ENCODE measurements around the gene PCDH9.

Gene PCDH9

DNA sequence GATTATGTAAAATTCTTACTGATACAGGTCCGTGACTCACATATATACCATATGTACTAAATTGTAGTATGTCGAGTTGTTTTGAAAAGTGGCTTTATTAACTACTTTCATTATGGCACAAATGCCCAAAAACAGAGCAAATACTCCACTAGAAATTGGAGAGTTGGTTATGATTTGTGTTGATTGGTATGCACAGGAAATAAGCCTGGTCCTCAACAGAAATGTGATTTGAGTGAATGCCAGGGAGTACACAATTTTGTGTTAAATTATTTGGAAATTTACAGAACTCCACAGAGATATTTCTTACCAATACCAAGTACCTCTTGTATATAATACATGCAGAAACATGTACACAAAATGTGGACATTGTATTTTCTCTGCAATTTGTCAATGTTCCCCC is 676.7 kb downstream of the PCDH9 start:
- Histone ChIP-seq H3K4me1 (ENCODE audit: low read length) (peaks cover 10% of the 10 kb centered on the region), H3K27me3 (ENCODE audit: low read depth, low read length) (no peaks in the 10 kb centered on the region), H4K20me1 (ENCODE audit: insufficient read depth, low read length) (no peaks in the 10 kb centered on the region), H3K9me3 (ENCODE audit: insufficient read depth, low read length) (0 out of 2 replicates have a peak, but pooled peaks cover 3% of the 10 kb centered on the region), H3K27ac (ENCODE audit: low read length) (no peak overlapping the region), H3K4me3 (ENCODE audit: low read length) (no peak overlapping the region), H3K36me3 (replicated peaks; ENCODE audit: low read depth, low read length) (peaks cover 4% of the 10 kb centered on the region), H3K9ac (ENCODE audit: low read length) (no peak overlapping the region), H3K79me2 (ENCODE audit: low read length) (no peaks in the 10 kb centered on the region), H2AFZ (ENCODE audit: low read depth, low read length) (no peak overlapping the region), H3K4me2 (ENCODE audit: low read length) (no peak overlapping the region)
- TF ChIP-seq, protein P1, sequence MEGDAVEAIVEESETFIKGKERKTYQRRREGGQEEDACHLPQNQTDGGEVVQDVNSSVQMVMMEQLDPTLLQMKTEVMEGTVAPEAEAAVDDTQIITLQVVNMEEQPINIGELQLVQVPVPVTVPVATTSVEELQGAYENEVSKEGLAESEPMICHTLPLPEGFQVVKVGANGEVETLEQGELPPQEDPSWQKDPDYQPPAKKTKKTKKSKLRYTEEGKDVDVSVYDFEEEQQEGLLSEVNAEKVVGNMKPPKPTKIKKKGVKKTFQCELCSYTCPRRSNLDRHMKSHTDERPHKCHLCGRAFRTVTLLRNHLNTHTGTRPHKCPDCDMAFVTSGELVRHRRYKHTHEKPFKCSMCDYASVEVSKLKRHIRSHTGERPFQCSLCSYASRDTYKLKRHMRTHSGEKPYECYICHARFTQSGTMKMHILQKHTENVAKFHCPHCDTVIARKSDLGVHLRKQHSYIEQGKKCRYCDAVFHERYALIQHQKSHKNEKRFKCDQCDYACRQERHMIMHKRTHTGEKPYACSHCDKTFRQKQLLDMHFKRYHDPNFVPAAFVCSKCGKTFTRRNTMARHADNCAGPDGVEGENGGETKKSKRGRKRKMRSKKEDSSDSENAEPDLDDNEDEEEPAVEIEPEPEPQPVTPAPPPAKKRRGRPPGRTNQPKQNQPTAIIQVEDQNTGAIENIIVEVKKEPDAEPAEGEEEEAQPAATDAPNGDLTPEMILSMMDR (IDR thresholded peaks at IDR 0.05; ENCODE audit: low read depth, low read length), result no peak
- TF ChIP-seq EZH2phosphoT487 (IDR thresholded peaks at IDR 0.05; ENCODE audit: low read depth), result no peak

DNA sequence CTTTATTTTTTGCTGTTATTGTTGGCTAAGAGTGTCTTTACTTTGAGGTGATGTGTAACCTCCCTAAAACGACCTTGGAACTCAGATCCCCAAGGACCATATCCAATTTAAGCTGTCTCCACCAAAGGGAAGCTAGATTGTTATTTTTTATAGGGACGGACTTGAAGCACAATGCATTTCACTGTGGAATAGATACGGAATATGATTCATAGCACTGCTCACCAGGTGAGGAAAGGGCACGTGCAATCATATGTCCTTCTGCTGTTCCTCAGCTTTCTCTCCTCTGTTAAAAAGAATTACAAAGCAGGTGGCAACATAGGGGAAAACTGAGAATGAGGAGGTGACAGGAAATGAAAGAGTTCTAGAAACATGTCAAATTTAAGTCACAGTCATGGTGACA is 679.0 kb downstream of the PCDH9 start:
- no peak overlapping the region for H2AFZ ChIP-seq (ENCODE audit: low read depth, low read length)
- H3K36me3 ChIP-seq (replicated peaks; ENCODE audit: low read depth, low read length), result peaks cover 4% of the 10 kb centered on the region
- H3K27me3 ChIP-seq (ENCODE audit: low read depth, low read length), result no peaks in the 10 kb centered on the region
- H3K4me1 ChIP-seq (ENCODE audit: low read length), result peaks cover 3% of the 10 kb centered on the region; the same call in 1 of the 2 replicates
- H3K9me3 ChIP-seq (ENCODE audit: insufficient read depth, low read length), result 0 out of 2 replicates have a peak, but pooled peaks cover 3% of the 10 kb centered on the region
- H3K79me2 ChIP-seq (ENCODE audit: low read length), result no peaks in the 10 kb centered on the region
- no peak overlapping the region for H3K4me3 ChIP-seq (ENCODE audit: low read length)
- no peak overlapping the region for H3K27ac ChIP-seq (ENCODE audit: low read length)
- no peak overlapping the region for H3K4me2 ChIP-seq (ENCODE audit: low read length)
- H3K9ac ChIP-seq (ENCODE audit: low read length), result no peak overlapping the region
- H4K20me1 ChIP-seq (ENCODE audit: insufficient read depth, low read length), result no peaks in the 10 kb centered on the region
- no peak for TF ChIP-seq EZH2phosphoT487 (IDR thresholded peaks at IDR 0.05; ENCODE audit: low read depth)
- TF ChIP-seq, protein P1 (IDR thresholded peaks at IDR 0.05; ENCODE audit: low read depth, low read length), result no peak

DNA sequence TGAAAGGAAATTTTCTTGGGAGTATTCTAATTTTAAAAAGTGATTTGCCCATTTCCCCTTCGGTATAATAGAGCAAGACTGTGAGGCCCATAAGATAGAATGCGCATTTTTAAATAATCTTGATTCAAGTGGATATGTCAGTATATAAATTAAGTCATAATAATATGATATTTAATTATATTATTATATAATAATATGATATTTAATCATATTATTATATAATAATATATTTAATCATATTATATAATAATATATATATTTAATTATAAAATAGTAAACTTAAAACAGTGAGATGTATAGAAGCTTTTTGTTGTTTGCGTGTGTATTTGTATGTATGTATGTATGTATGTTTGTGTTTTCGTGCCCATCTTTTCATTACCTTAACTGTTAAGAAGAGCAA is 682.5 kb downstream of the PCDH9 start:
- no peak for TF ChIP-seq EZH2phosphoT487 (IDR thresholded peaks at IDR 0.05; ENCODE audit: low read depth)
- TF ChIP-seq, protein P1 (IDR thresholded peaks at IDR 0.05; ENCODE audit: low read depth, low read length), result no peak
- no peak overlapping the region for H3K4me3 ChIP-seq (ENCODE audit: low read length)
- no peak overlapping the region for H3K27ac ChIP-seq (ENCODE audit: low read length)
- no peak overlapping the region for H3K4me2 ChIP-seq (ENCODE audit: low read length)
- H3K9me3 ChIP-seq (ENCODE audit: insufficient read depth, low read length), result no peaks in the 10 kb centered on the region
- no peak overlapping the region for H3K9ac ChIP-seq (ENCODE audit: low read length)
- H3K4me1 ChIP-seq (ENCODE audit: low read length), result peaks cover 3% of the 10 kb centered on the region; the same call in 1 of the 2 replicates
- peaks cover 4% of the 10 kb centered on the region for H3K36me3 ChIP-seq (replicated peaks; ENCODE audit: low read depth, low read length)
- no peak overlapping the region for H2AFZ ChIP-seq (ENCODE audit: low read depth, low read length)
- no peaks in the 10 kb centered on the region for H4K20me1 ChIP-seq (ENCODE audit: insufficient read depth, low read length)
- no peaks in the 10 kb centered on the region for H3K79me2 ChIP-seq (ENCODE audit: low read length)
- no peaks in the 10 kb centered on the region for H3K27me3 ChIP-seq (ENCODE audit: low read depth, low read length)

DNA sequence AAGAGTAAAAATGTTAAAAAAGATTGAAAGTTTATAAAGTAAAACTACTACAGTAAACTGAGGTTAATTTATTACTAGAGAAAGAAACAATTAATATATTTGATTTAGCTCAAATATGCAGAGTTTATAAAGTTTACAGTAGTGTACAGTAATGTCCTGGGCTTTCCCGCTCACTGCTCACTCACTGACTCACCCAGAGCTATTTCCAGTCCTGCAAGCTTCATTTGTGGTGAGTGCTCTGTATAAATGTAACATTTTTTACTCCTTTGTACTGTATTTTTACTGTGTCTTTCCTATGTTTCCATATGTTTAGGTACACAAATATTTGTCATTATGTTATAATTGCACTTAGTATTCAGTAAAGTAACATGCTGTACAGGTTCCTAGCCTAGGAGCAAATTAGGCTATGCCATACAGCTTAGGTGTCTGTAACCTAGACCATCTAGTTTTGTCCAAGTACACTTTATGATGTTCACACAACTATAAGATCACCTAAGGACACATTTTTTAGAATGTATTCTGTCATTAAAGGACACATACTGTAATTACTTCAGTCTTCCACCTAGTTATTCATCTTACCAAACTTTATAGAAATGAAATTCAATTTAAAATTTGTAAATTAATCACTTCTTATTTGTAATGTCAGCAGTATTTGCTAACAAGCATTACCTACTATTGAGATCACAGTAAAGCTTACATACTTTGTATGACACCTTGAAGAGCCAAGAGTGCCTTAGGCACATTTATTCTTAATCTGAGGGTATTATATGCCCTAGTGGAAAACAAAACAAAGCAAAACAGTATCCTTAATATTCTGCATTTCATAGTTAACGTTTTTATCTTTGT is 683.4 kb downstream of the PCDH9 start:
- no peaks in the 10 kb centered on the region for H3K9me3 ChIP-seq (ENCODE audit: insufficient read depth, low read length)
- H3K27me3 ChIP-seq (ENCODE audit: low read depth, low read length), result no peaks in the 10 kb centered on the region
- H2AFZ ChIP-seq (ENCODE audit: low read depth, low read length), result no peak overlapping the region
- H3K36me3 ChIP-seq (replicated peaks; ENCODE audit: low read depth, low read length), result no peaks in the 10 kb centered on the region
- H4K20me1 ChIP-seq (ENCODE audit: insufficient read depth, low read length), result no peaks in the 10 kb centered on the region
- no peak overlapping the region for H3K9ac ChIP-seq (ENCODE audit: low read length)
- no peak overlapping the region for H3K4me2 ChIP-seq (ENCODE audit: low read length)
- no peaks in the 10 kb centered on the region for H3K79me2 ChIP-seq (ENCODE audit: low read length)
- TF ChIP-seq, protein P1 (IDR thresholded peaks at IDR 0.05; ENCODE audit: low read depth, low read length), result no peak
- no peak for TF ChIP-seq EZH2phosphoT487 (IDR thresholded peaks at IDR 0.05; ENCODE audit: low read depth)
- H3K4me3 ChIP-seq (ENCODE audit: low read length), result no peak overlapping the region
- H3K4me1 ChIP-seq (ENCODE audit: low read length), result no peaks in the 10 kb centered on the region
- H3K27ac ChIP-seq (ENCODE audit: low read length), result no peak overlapping the region

Data from OCI-LY3 (cell line).